WTC11 (cell line): Measurements from ENCODE around the gene SIRT5. TPM values are rescaled to one million over a fixed set of nuclear protein-coding genes. Genes with fewer than 3 reads are reported as not detected.

Experiments
- ATAC-seq: fragments of 200-7000 bp; cut with Tn5 transposase; 2 replicates; pipeline ENCODE4 v1.10.0; 2021; ENCODE audit warnings: mild to moderate bottlenecking, moderate library complexity
- CTCF ChIA-PET: fragments of 300-600 bp; sonication (Branson Sonifier 250); formaldehyde crosslinking; loops from one replicate; lab custom pipeline; 2021; ENCODE audit warnings: antibody characterized with exemption; lab: Charles Lee
- POLR2A ChIA-PET: fragments of 350-600 bp; sonication (Branson Sonifier 250); formaldehyde crosslinking; loops from one replicate; lab custom pipeline; 2021; ENCODE audit warnings: antibody characterized with exemption; lab: Charles Lee
- DNase-seq: peaks from one replicate; pipeline ENCODE4 v3.0.0; 2021; ENCODE audit warnings: low spot score
- H3K27ac Mint-ChIP-seq: 2 replicates; pipeline ENCODE4 v1.8.0; 2021; ENCODE audit warnings: mixed read lengths
- H3K27me3 Mint-ChIP-seq: 2 replicates; pipeline ENCODE4 v1.8.0; 2021; ENCODE audit warnings: low read depth, mild to moderate bottlenecking, moderate library complexity, mixed read lengths
- H3K36me3 Mint-ChIP-seq: 2 replicates; pipeline ENCODE4 v1.8.0; 2021; ENCODE audit warnings: mixed read lengths
- H3K4me1 Mint-ChIP-seq: 2 replicates; pipeline ENCODE4 v1.8.0; 2022; ENCODE audit warnings: mixed read lengths
- H3K4me3 Mint-ChIP-seq: 2 replicates; pipeline ENCODE4 v1.8.0; 2021; ENCODE audit warnings: mild to moderate bottlenecking, moderate library complexity, mixed read lengths
- H3K9me3 Mint-ChIP-seq: 2 replicates; pipeline ENCODE4 v1.8.0; 2021; ENCODE audit warnings: mixed read lengths
- CBFB ChIP-seq: sonication (generic); formaldehyde crosslinking; IDR thresholded peaks from 2 replicates; pipeline ENCODE4 v1.8.1; 2022; ENCODE audit warnings: mild to moderate bottlenecking, low read depth, missing genetic modification reagents
- E2F1 ChIP-seq: sonication (generic); formaldehyde crosslinking; IDR thresholded peaks from 2 replicates; pipeline ENCODE4 v1.8.0; 2022; ENCODE audit warnings: mild to moderate bottlenecking, missing genetic modification reagents
- ELF4 ChIP-seq: sonication (generic); formaldehyde crosslinking; IDR thresholded peaks from 2 replicates; pipeline ENCODE4 v1.8.1; 2022; ENCODE audit warnings: low read depth, mild to moderate bottlenecking, moderate library complexity, missing genetic modification reagents
- FOXP1 ChIP-seq: sonication (generic); formaldehyde crosslinking; IDR thresholded peaks from 2 replicates; pipeline ENCODE4 v1.8.0; 2022; ENCODE audit warnings: missing genetic modification reagents, mild to moderate bottlenecking, moderate library complexity, borderline replicate concordance
- GTF2I ChIP-seq: fragments of 250-450 bp; sonication (Bioruptor Pico); conservative IDR thresholded peaks from 2 replicates; pipeline ENCODE4 v1.4.0; 2021; ENCODE audit warnings: mild to moderate bottlenecking
- NFE2L1 ChIP-seq: sonication (generic); formaldehyde crosslinking; IDR thresholded peaks from 2 replicates; pipeline ENCODE4 v1.8.1; 2023; ENCODE audit warnings: missing genetic modification reagents
- OVOL2 ChIP-seq: fragments of 250-450 bp; sonication (Bioruptor Pico); IDR thresholded peaks from 2 replicates; pipeline ENCODE4 v1.9.0; 2021; ENCODE audit warnings: mild to moderate bottlenecking, borderline replicate concordance
- SMAD4 ChIP-seq: sonication (generic); formaldehyde crosslinking; IDR thresholded peaks from 2 replicates; pipeline ENCODE4 v1.8.0; 2022; ENCODE audit warnings: mild to moderate bottlenecking, missing genetic modification reagents
- TEAD1 ChIP-seq: sonication (generic); formaldehyde crosslinking; IDR thresholded peaks from 2 replicates; pipeline ENCODE4 v1.8.0; 2022; ENCODE audit warnings: mild to moderate bottlenecking, missing genetic modification reagents
- ZNF232 ChIP-seq: sonication (generic); formaldehyde crosslinking; IDR thresholded peaks from 2 replicates; pipeline ENCODE4 v1.8.0; 2022; ENCODE audit warnings: mild to moderate bottlenecking, missing genetic modification reagents
- ZNF512 ChIP-seq: sonication (generic); formaldehyde crosslinking; IDR thresholded peaks from 2 replicates; pipeline ENCODE4 v1.8.1; 2022; ENCODE audit warnings: missing genetic modification reagents, borderline replicate concordance
- ZNF671 ChIP-seq: fragments of 250-450 bp; sonication (Bioruptor Pico); IDR thresholded peaks from 2 replicates; pipeline ENCODE4 v1.8.0; 2021; ENCODE audit warnings: mild to moderate bottlenecking
- total RNA-seq: library from RNA; stranded (reverse); gene quantifications from 3 replicates; pipeline ENCODE4 v1.2.3, GENCODE V29; 2021
- TF ChIP-seq, protein P1 (sequence below): fragments of 200-600 bp; IDR thresholded peaks from 2 replicates; pipeline ENCODE4 v1.8.0; 2022; ENCODE audit warnings: antibody characterized with exemption
- TF ChIP-seq, protein P2 (sequence below): sonication (generic); formaldehyde crosslinking; IDR thresholded peaks from 2 replicates; pipeline ENCODE4 v1.8.1; 2023; ENCODE audit warnings: mild to moderate bottlenecking, missing genetic modification reagents, moderate library complexity
- TF ChIP-seq, protein P3 (sequence below): sonication (generic); formaldehyde crosslinking; IDR thresholded peaks from 2 replicates; pipeline ENCODE4 v1.8.0; 2022; ENCODE audit warnings: mild to moderate bottlenecking, missing genetic modification reagents
- TF ChIP-seq, protein P4 (sequence below): fragments of 250-450 bp; sonication (Bioruptor Pico); IDR thresholded peaks from 2 replicates; pipeline ENCODE4 v1.8.0; 2021; ENCODE audit warnings: mild to moderate bottlenecking
- TF ChIP-seq, protein P5 (sequence below): sonication (generic); formaldehyde crosslinking; IDR thresholded peaks from 2 replicates; pipeline ENCODE4 v1.8.1; 2023; ENCODE audit warnings: mild to moderate bottlenecking, missing genetic modification reagents

The SIRT5 gene
- total RNA-seq, 1 experiment from 2014 or later = 11.8 TPM

DNA sequence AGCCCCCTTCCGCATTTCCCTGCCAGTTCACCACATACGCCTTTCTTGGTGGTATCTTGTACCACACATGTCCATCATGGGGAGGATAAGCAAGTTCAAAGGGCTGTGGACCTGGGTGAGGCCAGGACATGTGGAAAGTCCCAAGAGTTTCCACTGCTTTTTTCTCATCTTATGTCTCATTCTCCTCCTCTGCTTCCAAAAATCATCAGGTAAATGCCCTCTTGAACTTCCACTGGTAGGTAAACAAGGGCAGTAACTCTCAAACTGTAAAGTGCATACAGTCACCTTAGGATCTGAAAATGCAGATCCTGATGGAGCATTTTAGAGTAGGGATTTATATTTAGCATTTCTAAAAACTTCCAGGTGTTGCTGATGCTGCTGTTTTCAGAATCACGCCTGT is 7.9 kb upstream of the SIRT5 start:
- no peaks in the 10 kb centered on the region for H3K9me3 Mint-ChIP-seq
- ChIA-PET POLR2A (no interaction called here), CTCF (no interaction called here)
- H3K27me3 Mint-ChIP-seq = no peaks in the 10 kb centered on the region
- no peaks in the 10 kb centered on the region for H3K36me3 Mint-ChIP-seq
- H3K27ac Mint-ChIP-seq = no peak overlapping the region
- ATAC-seq = no peak
- no peak overlapping the region for H3K4me3 Mint-ChIP-seq
- peaks cover 10% of the 10 kb centered on the region for H3K4me1 Mint-ChIP-seq
- TF ChIP-seq ELF4 (CRISPR knock-in tag) (no peak), OVOL2 (CRISPR knock-in tag) (no peak), SMAD4 (no peak)
- DNase-seq = no peak

DNA sequence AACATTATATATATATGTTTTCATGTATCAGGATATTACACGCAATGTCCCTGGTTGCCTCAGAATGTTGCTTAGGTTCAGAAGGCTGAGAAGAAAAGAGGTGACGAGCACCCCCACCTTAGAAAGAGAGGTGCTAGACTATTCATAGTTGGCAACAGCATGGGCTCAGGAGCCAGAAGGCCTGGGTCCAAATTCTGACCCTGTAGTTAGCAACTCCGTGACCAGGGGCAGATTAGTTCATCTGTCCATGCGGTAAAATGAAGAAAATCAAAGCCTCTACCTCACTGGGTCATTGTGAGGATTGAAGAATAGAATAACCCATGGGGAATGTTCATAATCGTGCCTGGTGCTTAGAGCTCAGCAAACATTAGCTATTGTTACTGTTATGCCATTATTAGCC is 5.4 kb upstream of the SIRT5 start:
- Mint-ChIP-seq H3K4me3 (no peak overlapping the region), H3K9me3 (no peaks in the 10 kb centered on the region), H3K36me3 (no peaks in the 10 kb centered on the region), H3K27ac (no peak overlapping the region), H3K4me1 (peaks cover 21% of the 10 kb centered on the region), H3K27me3 (no peaks in the 10 kb centered on the region)
- CTCF ChIA-PET = no interaction called here
- TF ChIP-seq, protein P1, sequence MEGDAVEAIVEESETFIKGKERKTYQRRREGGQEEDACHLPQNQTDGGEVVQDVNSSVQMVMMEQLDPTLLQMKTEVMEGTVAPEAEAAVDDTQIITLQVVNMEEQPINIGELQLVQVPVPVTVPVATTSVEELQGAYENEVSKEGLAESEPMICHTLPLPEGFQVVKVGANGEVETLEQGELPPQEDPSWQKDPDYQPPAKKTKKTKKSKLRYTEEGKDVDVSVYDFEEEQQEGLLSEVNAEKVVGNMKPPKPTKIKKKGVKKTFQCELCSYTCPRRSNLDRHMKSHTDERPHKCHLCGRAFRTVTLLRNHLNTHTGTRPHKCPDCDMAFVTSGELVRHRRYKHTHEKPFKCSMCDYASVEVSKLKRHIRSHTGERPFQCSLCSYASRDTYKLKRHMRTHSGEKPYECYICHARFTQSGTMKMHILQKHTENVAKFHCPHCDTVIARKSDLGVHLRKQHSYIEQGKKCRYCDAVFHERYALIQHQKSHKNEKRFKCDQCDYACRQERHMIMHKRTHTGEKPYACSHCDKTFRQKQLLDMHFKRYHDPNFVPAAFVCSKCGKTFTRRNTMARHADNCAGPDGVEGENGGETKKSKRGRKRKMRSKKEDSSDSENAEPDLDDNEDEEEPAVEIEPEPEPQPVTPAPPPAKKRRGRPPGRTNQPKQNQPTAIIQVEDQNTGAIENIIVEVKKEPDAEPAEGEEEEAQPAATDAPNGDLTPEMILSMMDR = no peak
- TF ChIP-seq, protein P2, sequence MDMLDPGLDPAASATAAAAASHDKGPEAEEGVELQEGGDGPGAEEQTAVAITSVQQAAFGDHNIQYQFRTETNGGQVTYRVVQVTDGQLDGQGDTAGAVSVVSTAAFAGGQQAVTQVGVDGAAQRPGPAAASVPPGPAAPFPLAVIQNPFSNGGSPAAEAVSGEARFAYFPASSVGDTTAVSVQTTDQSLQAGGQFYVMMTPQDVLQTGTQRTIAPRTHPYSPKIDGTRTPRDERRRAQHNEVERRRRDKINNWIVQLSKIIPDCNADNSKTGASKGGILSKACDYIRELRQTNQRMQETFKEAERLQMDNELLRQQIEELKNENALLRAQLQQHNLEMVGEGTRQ (CRISPR knock-in tag) = no peak
- no peak for TF ChIP-seq ZNF232 (CRISPR knock-in tag)
- TF ChIP-seq, protein P3, sequence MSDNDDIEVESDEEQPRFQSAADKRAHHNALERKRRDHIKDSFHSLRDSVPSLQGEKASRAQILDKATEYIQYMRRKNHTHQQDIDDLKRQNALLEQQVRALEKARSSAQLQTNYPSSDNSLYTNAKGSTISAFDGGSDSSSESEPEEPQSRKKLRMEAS (CRISPR knock-in tag) = no peak
- TF ChIP-seq, protein P4, sequence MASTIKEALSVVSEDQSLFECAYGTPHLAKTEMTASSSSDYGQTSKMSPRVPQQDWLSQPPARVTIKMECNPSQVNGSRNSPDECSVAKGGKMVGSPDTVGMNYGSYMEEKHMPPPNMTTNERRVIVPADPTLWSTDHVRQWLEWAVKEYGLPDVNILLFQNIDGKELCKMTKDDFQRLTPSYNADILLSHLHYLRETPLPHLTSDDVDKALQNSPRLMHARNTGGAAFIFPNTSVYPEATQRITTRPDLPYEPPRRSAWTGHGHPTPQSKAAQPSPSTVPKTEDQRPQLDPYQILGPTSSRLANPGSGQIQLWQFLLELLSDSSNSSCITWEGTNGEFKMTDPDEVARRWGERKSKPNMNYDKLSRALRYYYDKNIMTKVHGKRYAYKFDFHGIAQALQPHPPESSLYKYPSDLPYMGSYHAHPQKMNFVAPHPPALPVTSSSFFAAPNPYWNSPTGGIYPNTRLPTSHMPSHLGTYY (CRISPR knock-in tag) = no peak
- TF ChIP-seq TEAD1 = no peak
- no peak for TF ChIP-seq ZNF671 (CRISPR knock-in tag)
- no peak for TF ChIP-seq FOXP1 (CRISPR knock-in tag)
- TF ChIP-seq CBFB (CRISPR knock-in tag) = no peak
- no peak for TF ChIP-seq NFE2L1 (CRISPR knock-in tag)
- TF ChIP-seq, protein P5, sequence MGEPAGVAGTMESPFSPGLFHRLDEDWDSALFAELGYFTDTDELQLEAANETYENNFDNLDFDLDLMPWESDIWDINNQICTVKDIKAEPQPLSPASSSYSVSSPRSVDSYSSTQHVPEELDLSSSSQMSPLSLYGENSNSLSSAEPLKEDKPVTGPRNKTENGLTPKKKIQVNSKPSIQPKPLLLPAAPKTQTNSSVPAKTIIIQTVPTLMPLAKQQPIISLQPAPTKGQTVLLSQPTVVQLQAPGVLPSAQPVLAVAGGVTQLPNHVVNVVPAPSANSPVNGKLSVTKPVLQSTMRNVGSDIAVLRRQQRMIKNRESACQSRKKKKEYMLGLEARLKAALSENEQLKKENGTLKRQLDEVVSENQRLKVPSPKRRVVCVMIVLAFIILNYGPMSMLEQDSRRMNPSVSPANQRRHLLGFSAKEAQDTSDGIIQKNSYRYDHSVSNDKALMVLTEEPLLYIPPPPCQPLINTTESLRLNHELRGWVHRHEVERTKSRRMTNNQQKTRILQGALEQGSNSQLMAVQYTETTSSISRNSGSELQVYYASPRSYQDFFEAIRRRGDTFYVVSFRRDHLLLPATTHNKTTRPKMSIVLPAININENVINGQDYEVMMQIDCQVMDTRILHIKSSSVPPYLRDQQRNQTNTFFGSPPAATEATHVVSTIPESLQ (CRISPR knock-in tag) = no peak
- no peak for TF ChIP-seq OVOL2 (CRISPR knock-in tag)
- POLR2A ChIA-PET = no interaction called here
- DNase-seq = no peak
- ATAC-seq = no peak

GRCh38 chr6:13572240-13572639 is 2.2 kb upstream of the SIRT5 start:
- peaks cover 34% of the 10 kb centered on the region for H3K4me1 Mint-ChIP-seq
- DNase-seq = no peak
- no peak for ATAC-seq
- H3K9me3 Mint-ChIP-seq = no peaks in the 10 kb centered on the region
- H3K27ac Mint-ChIP-seq = no peak overlapping the region
- TF ChIP-seq E2F1 (CRISPR knock-in tag) (no peak), ZNF512 (CRISPR knock-in tag) (no peak), GTF2I (CRISPR knock-in tag) (no peak), ZNF671 (CRISPR knock-in tag) (no peak)
- H3K4me3 Mint-ChIP-seq = peak overlapping the region; percentile 1; the same call in 1 of the 2 replicates
- no peaks in the 10 kb centered on the region for H3K27me3 Mint-ChIP-seq
- POLR2A ChIA-PET = interaction anchor here (1.0 kb wide), 1 partner anchor 244 kb away, joined by 3 read pairs; the partner anchor contains the start of gene TBC1D7
- H3K36me3 Mint-ChIP-seq = no peaks in the 10 kb centered on the region
- CTCF ChIA-PET = interaction anchor here (1.7 kb wide), 1 partner anchor 43 kb away, joined by 4 read pairs; the partner anchor contains the start of gene NOL7
